IgD-negative memory B cell (primary cell): ENCODE results near the gene PIK3R4. TPM values are rescaled to one million over a fixed set of nuclear protein-coding genes. Genes with fewer than 3 reads are reported as not detected.

Source experiments
- H3K27ac Mint-ChIP-seq, 3 donors: one replicate each; pipeline ENCODE4 v1.8.0; 2020 to 2022; ENCODE audit warnings: mild to moderate bottlenecking in 3 of 3, mixed read lengths in 3 of 3, moderate library complexity in 1 of 3
- H3K27me3 Mint-ChIP-seq: one replicate; pipeline ENCODE4 v1.8.0; 2021; ENCODE audit warnings: mixed read lengths
- H3K36me3 Mint-ChIP-seq: one replicate; pipeline ENCODE4 v1.8.0; 2020; ENCODE audit warnings: mild to moderate bottlenecking, mixed read lengths
- H3K4me1 Mint-ChIP-seq, 3 donors: one replicate each; pipeline ENCODE4 v1.8.0; 2020 to 2022; ENCODE audit warnings: mixed read lengths in 3 of 3, mild to moderate bottlenecking in 1 of 3
- H3K4me3 Mint-ChIP-seq, 4 donors: one replicate each; pipeline ENCODE4 v1.8.0; 2020 to 2022; ENCODE audit warnings: mild to moderate bottlenecking in 4 of 4, mixed read lengths in 4 of 4, moderate library complexity in 3 of 4
- H3K9me3 Mint-ChIP-seq, 3 donors: one replicate each; pipeline ENCODE4 v1.8.0; 2020 to 2021; ENCODE audit warnings: mixed read lengths in 3 of 3, mild to moderate bottlenecking in 1 of 3
- polyA plus RNA-seq: library from polyadenylated mRNA; unstranded; fragments of 300-500 nt; fragmentation: Illumina TruSeq; gene quantifications from one replicate; pipeline ENCODE4 v1.2.3, GENCODE V29; 2021

PIK3R4 gene
- 17.0 TPM for polyA plus RNA-seq

- Mint-ChIP-seq H3K27me3 (no peaks in the 10 kb centered on the region), H3K36me3 (peaks cover 8% of the 10 kb centered on the region), H3K4me1 (peaks cover 23 to 45% (median 32%) of the 10 kb centered on the region in 3 donors), H3K4me3 (peak within 1 kb of the TSS; percentile 89 to 98 (median 94)), H3K9me3 (no peaks in the 10 kb centered on the region), H3K27ac (peak within 1 kb of the TSS; percentile 87 to 99 (median 97))
Observed at GRCh38 chr3:130746246-130747039, at the start of gene PIK3R4. Gene PIK3R4 (minus strand): TSS chr3:130746829. CDS start chr3:130745218, 1,611 bp downstream.

- no peaks in the 10 kb centered on the region for H3K36me3 Mint-ChIP-seq
- H3K4me1 Mint-ChIP-seq, result no peaks in the 10 kb centered on the region
- H3K27me3 Mint-ChIP-seq, result peaks cover 3% of the 10 kb centered on the region
- no peak overlapping the region for H3K4me3 Mint-ChIP-seq
- no peak overlapping the region for H3K27ac Mint-ChIP-seq
- H3K9me3 Mint-ChIP-seq, result no peaks in the 10 kb centered on the region
Observed at GRCh38 chr3:130795396-130795795, 48.8 kb upstream of the PIK3R4 start.

DNA sequence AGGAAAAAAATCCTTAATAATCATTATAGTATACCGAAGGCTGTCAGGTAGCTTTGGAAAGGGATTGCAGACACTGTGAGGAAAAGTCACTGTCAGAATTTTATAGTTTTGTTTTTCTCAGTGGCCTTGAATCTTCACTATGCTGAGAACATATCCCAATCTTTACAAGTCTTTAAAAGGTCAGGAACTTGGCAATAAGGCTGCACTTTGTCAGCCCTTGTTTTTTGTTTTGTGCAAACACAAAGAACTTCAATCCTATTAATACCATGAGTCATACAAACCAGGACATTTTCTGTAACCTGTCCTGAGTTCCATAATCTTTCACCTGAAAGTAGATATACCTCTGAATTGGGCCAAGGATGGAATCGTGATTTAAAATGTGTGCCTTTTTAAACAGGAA, 45.6 kb upstream of the PIK3R4 start:
- Mint-ChIP-seq H3K4me3 (no peak overlapping the region), H3K9me3 (no peaks in the 10 kb centered on the region), H3K27ac (no peak overlapping the region), H3K4me1 (no peaks in the 10 kb centered on the region), H3K27me3 (peaks cover 4% of the 10 kb centered on the region), H3K36me3 (no peaks in the 10 kb centered on the region)

GRCh38 chr3:130789782-130790322, 43.2 kb upstream of the PIK3R4 start:
- Mint-ChIP-seq H3K27me3 (peaks cover 4% of the 10 kb centered on the region), H3K4me1 (no peaks in the 10 kb centered on the region), H3K4me3 (no peak overlapping the region), H3K36me3 (no peaks in the 10 kb centered on the region), H3K9me3 (no peaks in the 10 kb centered on the region), H3K27ac (no peak overlapping the region)

DNA sequence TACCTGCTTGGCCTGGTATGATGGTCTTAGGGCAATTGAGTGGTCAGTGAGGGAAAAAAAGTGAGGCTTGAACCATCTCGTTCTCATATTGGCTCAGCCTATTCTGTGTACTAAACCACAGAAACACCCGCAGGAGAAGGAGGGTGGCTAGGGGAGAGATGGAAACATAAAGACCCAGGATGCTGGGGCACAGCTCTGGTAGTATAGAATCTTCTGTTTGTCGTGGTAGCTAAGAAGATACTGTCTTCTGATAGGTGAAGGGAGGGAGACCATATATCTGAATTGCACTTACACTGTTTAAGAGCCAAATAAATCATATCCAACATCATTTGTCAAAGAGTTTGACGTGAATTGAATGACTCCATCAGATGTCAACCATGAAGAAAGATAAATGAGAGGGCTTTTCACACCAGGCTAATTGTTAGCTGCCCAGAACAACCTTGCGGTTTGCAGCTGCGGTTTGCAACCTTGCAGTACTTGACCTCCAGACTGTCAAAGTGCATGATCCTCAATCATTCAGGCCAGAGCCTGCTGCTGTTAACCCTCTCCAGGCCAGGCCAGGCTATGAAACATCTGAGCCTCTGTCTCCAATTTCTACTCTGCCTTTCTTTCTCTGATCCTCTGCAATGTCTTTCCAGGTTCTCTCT, 40.9 kb upstream of the PIK3R4 start:
- H3K27ac Mint-ChIP-seq, result no peak overlapping the region
- no peaks in the 10 kb centered on the region for H3K9me3 Mint-ChIP-seq
- no peaks in the 10 kb centered on the region for H3K4me1 Mint-ChIP-seq
- H3K4me3 Mint-ChIP-seq, result no peak overlapping the region
- H3K36me3 Mint-ChIP-seq, result no peaks in the 10 kb centered on the region
- peaks cover 1% of the 10 kb centered on the region for H3K27me3 Mint-ChIP-seq

DNA sequence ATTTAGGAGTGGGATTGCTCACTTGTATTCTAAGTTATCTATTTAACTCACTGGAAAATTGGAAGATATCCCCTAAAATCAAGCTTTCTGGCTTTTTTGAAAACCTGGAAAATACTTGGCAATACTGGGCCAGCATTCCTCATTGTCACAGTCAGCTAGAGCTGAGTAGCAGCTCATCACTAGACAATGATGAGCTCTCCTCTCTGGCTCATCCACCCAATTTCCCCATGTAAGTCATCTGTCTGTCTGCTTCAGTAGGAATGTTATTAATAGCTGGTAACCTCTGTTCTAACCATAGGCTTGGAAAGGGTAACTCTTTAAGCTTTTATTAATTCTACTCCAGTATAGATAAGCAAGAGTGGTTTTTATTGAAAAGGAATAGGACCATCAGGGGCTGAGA, 39.7 kb upstream of the PIK3R4 start:
- Mint-ChIP-seq H3K4me1 (no peaks in the 10 kb centered on the region), H3K4me3 (no peak overlapping the region), H3K9me3 (no peaks in the 10 kb centered on the region), H3K27me3 (peaks cover 1% of the 10 kb centered on the region), H3K27ac (no peak overlapping the region), H3K36me3 (no peaks in the 10 kb centered on the region)

GRCh38 chr3:130783629-130784028, 37.0 kb upstream of the PIK3R4 start:
- Mint-ChIP-seq H3K9me3 (no peaks in the 10 kb centered on the region), H3K27me3 (peaks cover 1% of the 10 kb centered on the region), H3K4me3 (no peak overlapping the region), H3K27ac (no peak overlapping the region), H3K4me1 (no peaks in the 10 kb centered on the region), H3K36me3 (no peaks in the 10 kb centered on the region)

DNA sequence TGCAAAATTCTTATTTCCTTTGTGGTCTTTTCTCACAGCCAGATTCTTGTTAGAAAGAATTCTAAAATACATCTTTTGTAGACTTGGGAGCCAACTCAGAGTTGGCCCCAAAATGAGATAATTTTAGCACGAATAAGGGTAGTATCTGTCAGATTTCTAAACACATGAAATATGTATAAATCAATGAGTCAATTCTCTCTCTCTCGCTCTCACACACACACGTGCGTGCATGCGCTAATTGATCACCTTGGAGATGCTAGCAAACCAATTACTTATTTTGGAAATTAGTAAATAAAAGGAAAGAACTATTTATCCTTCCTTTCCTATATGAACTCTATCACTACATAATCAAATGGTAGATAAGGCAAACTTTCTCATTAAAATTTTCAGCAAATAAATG, 32.9 kb upstream of the PIK3R4 start:
- Mint-ChIP-seq H3K27me3 (peaks cover 8% of the 10 kb centered on the region), H3K4me1 (no peaks in the 10 kb centered on the region), H3K4me3 (no peak overlapping the region)

DNA sequence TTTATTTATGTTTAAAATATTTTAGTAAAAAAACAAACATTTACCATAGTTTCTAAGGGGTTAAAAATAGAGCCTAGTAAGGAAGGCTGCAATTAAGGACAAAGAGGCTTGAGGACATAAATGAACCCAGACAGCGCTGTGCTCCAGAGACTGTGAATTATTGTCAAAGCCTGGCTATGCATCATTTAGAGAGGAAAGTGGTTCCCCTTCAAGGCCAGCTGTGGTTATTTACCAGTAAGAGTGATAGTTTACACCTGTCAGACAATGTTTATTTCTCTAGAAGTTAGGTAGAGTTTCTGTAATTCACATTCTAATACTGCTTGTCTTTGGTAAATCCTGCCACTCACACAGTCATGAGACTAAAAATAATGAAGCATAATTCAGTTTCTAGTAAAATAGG, 32.4 kb upstream of the PIK3R4 start:
- no peaks in the 10 kb centered on the region for H3K4me1 Mint-ChIP-seq

More for the DNA sequence above, 32.9 kb upstream of the PIK3R4 start:
- Mint-ChIP-seq H3K27ac (no peak overlapping the region), H3K9me3 (no peaks in the 10 kb centered on the region), H3K36me3 (no peaks in the 10 kb centered on the region)

GRCh38 chr3:130773366-130773765, 26.7 kb upstream of the PIK3R4 start:
- Mint-ChIP-seq H3K9me3 (no peaks in the 10 kb centered on the region), H3K4me1 (no peaks in the 10 kb centered on the region), H3K36me3 (no peaks in the 10 kb centered on the region), H3K27ac (no peak overlapping the region), H3K4me3 (no peak overlapping the region), H3K27me3 (peaks cover 8% of the 10 kb centered on the region)

More for the DNA sequence above, 32.4 kb upstream of the PIK3R4 start:
- Mint-ChIP-seq H3K36me3 (no peaks in the 10 kb centered on the region), H3K9me3 (no peaks in the 10 kb centered on the region), H3K4me3 (no peak overlapping the region), H3K27me3 (peaks cover 8% of the 10 kb centered on the region), H3K27ac (no peak overlapping the region)

DNA sequence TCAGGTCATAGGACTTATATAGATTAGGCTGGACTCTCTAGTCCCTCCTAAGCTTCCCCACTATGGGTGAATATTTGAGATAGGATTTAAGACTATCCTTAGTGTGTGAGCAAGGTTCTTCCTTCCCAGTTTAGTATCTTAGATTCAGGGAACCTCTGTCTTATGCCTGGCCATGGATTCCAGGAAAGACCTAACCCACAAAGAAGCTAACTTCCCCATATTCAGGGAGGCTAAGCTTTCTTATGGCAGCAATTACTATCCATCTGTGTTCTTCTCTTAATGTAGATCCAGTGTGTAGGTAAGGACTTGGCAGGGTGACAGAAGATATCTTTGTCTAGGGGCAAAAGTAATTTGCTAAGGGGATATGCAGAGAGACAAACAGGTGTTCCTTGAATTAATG, 25.5 kb upstream of the PIK3R4 start:
- no peak overlapping the region for H3K4me3 Mint-ChIP-seq
- H3K27ac Mint-ChIP-seq, result no peak overlapping the region
- no peaks in the 10 kb centered on the region for H3K9me3 Mint-ChIP-seq
- no peaks in the 10 kb centered on the region for H3K36me3 Mint-ChIP-seq
- peaks cover 8% of the 10 kb centered on the region for H3K27me3 Mint-ChIP-seq
- H3K4me1 Mint-ChIP-seq, result no peaks in the 10 kb centered on the region

GRCh38 chr3:130770644-130771043, 24.0 kb upstream of the PIK3R4 start:
- no peak overlapping the region for H3K4me3 Mint-ChIP-seq
- H3K4me1 Mint-ChIP-seq, result no peaks in the 10 kb centered on the region
- peaks cover 4% of the 10 kb centered on the region for H3K27me3 Mint-ChIP-seq
- H3K36me3 Mint-ChIP-seq, result no peaks in the 10 kb centered on the region
- no peak overlapping the region for H3K27ac Mint-ChIP-seq
- no peaks in the 10 kb centered on the region for H3K9me3 Mint-ChIP-seq

DNA sequence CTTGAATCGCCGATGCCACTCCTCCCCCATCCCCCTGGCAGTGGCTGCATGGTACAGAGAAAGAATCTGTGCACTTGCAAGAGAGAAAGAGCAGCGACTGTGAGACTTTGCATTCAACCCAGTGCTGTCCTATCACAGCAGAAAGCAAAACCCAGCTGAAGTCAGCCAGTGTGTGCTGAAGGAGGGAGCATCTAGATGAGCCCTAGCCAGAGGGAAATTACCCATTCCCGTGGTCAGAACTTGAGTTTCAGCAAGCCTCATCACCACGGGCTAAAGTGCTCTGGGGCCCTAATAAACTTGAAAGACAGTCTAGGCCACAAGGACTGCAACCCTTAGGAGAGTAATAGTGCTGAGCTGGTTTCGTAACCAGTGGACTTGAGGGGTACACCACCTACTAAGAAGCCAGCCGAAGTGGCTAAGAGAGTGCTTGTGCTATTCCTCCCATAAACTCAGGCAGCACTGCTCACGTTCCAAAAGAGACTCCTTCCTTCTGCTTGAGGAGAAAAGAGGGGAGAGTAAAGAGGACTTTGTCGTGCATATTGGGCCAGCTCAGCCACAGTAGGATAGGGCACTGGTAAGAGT, 15.2 kb upstream of the PIK3R4 start:
- no peak overlapping the region for H3K27ac Mint-ChIP-seq
- H3K36me3 Mint-ChIP-seq, result no peaks in the 10 kb centered on the region
- no peaks in the 10 kb centered on the region for H3K9me3 Mint-ChIP-seq
- H3K4me1 Mint-ChIP-seq, result peaks cover 0 to 4% (median 0%) of the 10 kb centered on the region in 3 donors
- peaks cover 12% of the 10 kb centered on the region for H3K27me3 Mint-ChIP-seq
- H3K4me3 Mint-ChIP-seq, result no peak overlapping the region

GRCh38 chr3:130760922-130761321, 14.3 kb upstream of the PIK3R4 start:
- no peaks in the 10 kb centered on the region for H3K9me3 Mint-ChIP-seq
- no peak overlapping the region for H3K27ac Mint-ChIP-seq
- H3K27me3 Mint-ChIP-seq, result peaks cover 12% of the 10 kb centered on the region
- H3K36me3 Mint-ChIP-seq, result no peaks in the 10 kb centered on the region
- H3K4me1 Mint-ChIP-seq, result peaks cover 0 to 4% (median 0%) of the 10 kb centered on the region in 3 donors
- no peak overlapping the region for H3K4me3 Mint-ChIP-seq

GRCh38 chr3:130759692-130760338, 13.2 kb upstream of the PIK3R4 start:
- Mint-ChIP-seq H3K27ac (no peak overlapping the region), H3K36me3 (no peaks in the 10 kb centered on the region), H3K27me3 (peaks cover 5% of the 10 kb centered on the region), H3K4me3 (no peak overlapping the region), H3K4me1 (peaks cover 0 to 4% (median 0%) of the 10 kb centered on the region in 3 donors), H3K9me3 (no peaks in the 10 kb centered on the region)
